ENCODE measurements around the gene PCP4L1.

Gene PCP4L1

DNA sequence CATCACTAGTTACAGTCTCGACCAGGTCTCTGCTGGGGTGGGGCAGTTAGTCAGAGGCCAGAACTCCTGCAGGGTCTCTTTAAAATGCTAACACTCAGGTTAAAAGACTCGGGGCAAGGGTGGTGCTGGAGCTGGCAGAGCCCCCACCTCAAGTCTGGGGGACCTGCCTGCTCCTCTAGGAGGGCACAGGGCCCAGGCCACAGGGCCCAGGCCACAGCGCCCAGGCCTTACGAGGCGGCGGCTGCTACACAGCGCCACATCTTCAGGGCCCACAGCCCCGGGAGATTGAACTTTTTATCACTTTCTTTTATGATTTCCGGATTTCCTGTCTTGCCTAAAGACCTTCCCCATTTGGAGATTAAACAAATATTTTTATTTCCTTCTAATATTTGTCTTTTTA lies 40.8 kb downstream of the PCP4L1 start:
- Histone ChIP-seq H3K4me3 (ENCODE audit: insufficient read depth, low read depth, low read length) (no peak overlapping the region), H3K4me1 (ENCODE audit: control insufficient read depth, insufficient read depth, low read length) (no peaks in the 10 kb centered on the region), H3K9me3 (ENCODE audit: control insufficient read depth, low read length) (no peaks in the 10 kb centered on the region), H3K27ac (ENCODE audit: insufficient read depth, low read depth, low read length, poor library complexity, severe bottlenecking) (no peak overlapping the region), H3K27me3 (ENCODE audit: control insufficient read depth, insufficient read depth, low read length, poor library complexity, severe bottlenecking) (no peaks in the 10 kb centered on the region), H3K36me3 (ENCODE audit: control insufficient read depth, insufficient read depth, low read length) (no peaks in the 10 kb centered on the region)
- WGBS, 2 experiments = 74 to 77% methylated on average over 9 of the region's 9 CpGs

DNA sequence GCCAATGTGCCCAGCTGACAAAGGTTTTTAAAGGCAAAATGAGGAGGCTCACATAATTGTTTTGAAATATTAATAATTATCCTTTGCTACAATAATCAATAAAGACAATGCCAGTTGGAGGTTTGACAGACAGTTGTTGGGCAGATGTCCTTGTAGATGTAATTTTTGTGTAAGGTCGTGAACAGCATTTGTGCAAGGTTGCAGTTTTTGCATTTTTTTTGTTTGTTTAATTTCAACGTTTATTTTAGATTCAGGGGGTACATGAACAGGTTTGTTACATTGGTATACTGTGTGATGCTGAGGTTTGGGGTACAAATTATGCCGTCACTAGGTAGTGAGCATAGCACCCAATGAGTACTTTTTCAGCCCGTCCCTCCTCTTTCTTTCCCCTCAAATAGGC lies 41.9 kb downstream of the PCP4L1 start:
- Histone ChIP-seq H3K9me3 (ENCODE audit: control insufficient read depth, low read length) (no peaks in the 10 kb centered on the region), H3K4me3 (ENCODE audit: insufficient read depth, low read depth, low read length) (no peak overlapping the region), H3K27ac (ENCODE audit: insufficient read depth, low read depth, low read length, poor library complexity, severe bottlenecking) (no peak overlapping the region), H3K27me3 (ENCODE audit: control insufficient read depth, insufficient read depth, low read length, poor library complexity, severe bottlenecking) (no peaks in the 10 kb centered on the region), H3K36me3 (ENCODE audit: control insufficient read depth, insufficient read depth, low read length) (no peaks in the 10 kb centered on the region), H3K4me1 (ENCODE audit: control insufficient read depth, insufficient read depth, low read length) (peaks cover 8% of the 10 kb centered on the region)
- WGBS, 2 experiments = 89 to 93% methylated on average over 4 of the region's 4 CpGs

DNA sequence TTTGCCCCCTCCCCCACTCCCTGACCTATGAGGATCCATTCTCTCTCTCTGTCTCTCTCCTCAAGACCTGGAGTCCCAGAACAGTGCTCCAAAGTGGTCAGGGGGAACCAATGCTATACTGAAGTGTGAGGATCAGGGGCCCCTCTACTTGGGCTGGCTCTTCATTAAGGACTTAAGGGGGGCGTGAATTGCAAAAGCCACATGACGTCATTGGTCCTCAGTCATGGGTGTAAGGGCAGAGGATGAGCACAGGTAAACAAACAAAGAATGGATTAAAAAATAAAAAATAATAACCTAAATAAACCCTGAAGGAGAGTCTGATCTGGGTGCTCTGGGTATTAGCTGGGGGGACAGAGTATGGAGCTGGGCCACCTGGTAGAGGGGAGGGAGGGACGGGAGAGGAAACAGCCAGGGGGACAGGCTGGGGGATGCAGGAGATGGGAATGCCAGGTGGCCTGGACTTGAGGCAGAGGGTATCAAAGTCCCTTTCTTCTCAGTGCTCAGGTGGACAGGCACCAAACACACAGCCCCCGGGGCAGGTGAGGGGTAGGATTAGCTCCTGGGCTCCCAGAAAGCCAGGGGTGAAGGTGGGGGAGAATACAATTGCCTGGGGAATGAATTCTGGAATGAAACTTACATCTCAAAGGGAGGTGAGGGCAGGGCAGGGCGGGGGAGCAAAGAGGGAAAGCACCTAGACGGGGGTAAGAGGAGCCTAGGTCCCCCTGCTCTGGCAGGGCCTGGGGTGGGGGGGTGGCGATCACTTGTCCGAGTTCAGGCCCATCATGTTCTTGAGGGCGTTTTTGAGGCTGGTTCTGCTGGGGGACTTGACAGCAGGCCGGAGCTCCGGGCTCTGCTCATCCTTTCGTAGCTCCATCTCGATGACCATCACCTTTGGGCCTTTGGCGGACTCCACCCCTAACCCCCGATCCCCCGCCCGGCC lies 46.7 kb downstream of the PCP4L1 start:
- no peaks in the 10 kb centered on the region for H3K9me3 ChIP-seq (ENCODE audit: control insufficient read depth, low read length)
- H3K4me3 ChIP-seq (ENCODE audit: insufficient read depth, low read depth, low read length) = peak overlapping the region; percentile 64
- no peaks in the 10 kb centered on the region for H3K36me3 ChIP-seq (ENCODE audit: control insufficient read depth, insufficient read depth, low read length)
- H3K27ac ChIP-seq (ENCODE audit: insufficient read depth, low read depth, low read length, poor library complexity, severe bottlenecking) = no peak overlapping the region
- WGBS, 2 experiments = 7% methylated on average over 17 of the region's 17 CpGs
- H3K27me3 ChIP-seq (ENCODE audit: control insufficient read depth, insufficient read depth, low read length, poor library complexity, severe bottlenecking) = no peaks in the 10 kb centered on the region
- peaks cover 11% of the 10 kb centered on the region for H3K4me1 ChIP-seq (ENCODE audit: control insufficient read depth, insufficient read depth, low read length)

DNA sequence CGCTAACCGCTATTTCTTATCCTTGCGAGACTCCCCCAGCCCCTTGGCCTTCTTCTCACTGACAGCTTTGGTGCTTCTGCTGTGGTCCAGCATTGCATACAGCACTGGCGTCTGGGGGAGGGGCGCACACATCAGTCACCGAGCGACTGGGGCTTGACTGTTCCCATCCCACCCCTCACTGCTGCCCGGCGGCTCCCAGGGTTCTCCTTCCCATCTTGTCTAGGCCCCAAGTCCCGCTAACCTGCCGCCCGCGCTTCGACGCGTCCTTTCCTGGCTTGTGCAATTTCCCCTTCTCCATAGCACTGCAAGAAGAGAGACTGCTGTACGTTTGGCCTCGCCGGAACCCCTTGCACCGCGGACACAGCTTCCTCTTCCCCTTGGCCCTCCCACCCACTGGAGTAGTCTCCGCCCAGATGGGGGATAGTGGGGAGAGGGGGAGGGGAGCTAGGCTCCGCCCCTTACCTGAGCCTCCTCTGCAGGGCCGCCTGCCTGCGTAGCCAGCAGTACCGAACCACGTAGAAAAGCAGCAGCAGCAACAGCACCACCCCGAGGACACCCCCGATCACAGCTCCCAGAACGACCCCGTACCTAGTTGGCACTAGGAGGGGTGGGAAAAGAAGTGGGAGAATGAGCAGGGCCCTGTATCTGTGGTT lies 47.4 kb downstream of the PCP4L1 start:
- H3K4me3 ChIP-seq (ENCODE audit: insufficient read depth, low read depth, low read length) = peak overlapping the region; percentile 64
- 1 to 4% methylated on average over 31 of the region's 31 CpGs for WGBS, 2 experiments
- no peaks in the 10 kb centered on the region for H3K36me3 ChIP-seq (ENCODE audit: control insufficient read depth, insufficient read depth, low read length)
- peaks cover 11% of the 10 kb centered on the region for H3K4me1 ChIP-seq (ENCODE audit: control insufficient read depth, insufficient read depth, low read length)
- no peak overlapping the region for H3K27ac ChIP-seq (ENCODE audit: insufficient read depth, low read depth, low read length, poor library complexity, severe bottlenecking)
- H3K9me3 ChIP-seq (ENCODE audit: control insufficient read depth, low read length) = no peaks in the 10 kb centered on the region
- no peaks in the 10 kb centered on the region for H3K27me3 ChIP-seq (ENCODE audit: control insufficient read depth, insufficient read depth, low read length, poor library complexity, severe bottlenecking)

DNA sequence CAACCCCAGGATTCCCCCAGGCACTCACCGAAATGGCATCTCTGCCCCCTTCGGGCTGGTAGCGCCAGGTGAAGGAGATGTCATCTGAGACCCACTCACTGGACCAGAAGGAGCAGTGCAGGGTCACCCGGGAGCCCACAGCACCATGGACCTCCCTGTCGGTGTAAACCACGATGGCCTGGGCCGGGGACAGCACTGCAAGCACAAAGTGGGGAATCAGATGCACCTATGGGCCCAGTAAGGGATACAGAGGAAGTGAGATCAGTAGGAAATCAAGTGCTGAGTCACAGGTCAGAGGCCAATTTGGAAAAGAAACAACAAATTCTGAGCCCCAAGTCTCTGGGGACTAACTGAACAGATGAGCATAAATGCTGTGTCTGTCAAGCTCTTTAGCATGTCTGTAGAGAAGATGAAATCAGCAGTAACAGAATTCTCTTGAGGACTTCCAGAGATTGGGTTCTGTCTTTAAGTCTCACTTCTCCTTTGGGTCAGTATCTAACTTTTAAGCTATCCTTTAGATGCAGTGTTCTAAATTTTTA lies 48.8 kb downstream of the PCP4L1 start:
- Histone ChIP-seq H3K36me3 (ENCODE audit: control insufficient read depth, insufficient read depth, low read length) (no peaks in the 10 kb centered on the region), H3K9me3 (ENCODE audit: control insufficient read depth, low read length) (no peaks in the 10 kb centered on the region), H3K4me3 (ENCODE audit: insufficient read depth, low read depth, low read length) (no peak overlapping the region), H3K27ac (ENCODE audit: insufficient read depth, low read depth, low read length, poor library complexity, severe bottlenecking) (no peak overlapping the region), H3K4me1 (ENCODE audit: control insufficient read depth, insufficient read depth, low read length) (peaks cover 11% of the 10 kb centered on the region), H3K27me3 (ENCODE audit: control insufficient read depth, insufficient read depth, low read length, poor library complexity, severe bottlenecking) (no peaks in the 10 kb centered on the region)
- WGBS, 2 experiments = 91 to 94% methylated on average over 7 of the region's 7 CpGs

DNA sequence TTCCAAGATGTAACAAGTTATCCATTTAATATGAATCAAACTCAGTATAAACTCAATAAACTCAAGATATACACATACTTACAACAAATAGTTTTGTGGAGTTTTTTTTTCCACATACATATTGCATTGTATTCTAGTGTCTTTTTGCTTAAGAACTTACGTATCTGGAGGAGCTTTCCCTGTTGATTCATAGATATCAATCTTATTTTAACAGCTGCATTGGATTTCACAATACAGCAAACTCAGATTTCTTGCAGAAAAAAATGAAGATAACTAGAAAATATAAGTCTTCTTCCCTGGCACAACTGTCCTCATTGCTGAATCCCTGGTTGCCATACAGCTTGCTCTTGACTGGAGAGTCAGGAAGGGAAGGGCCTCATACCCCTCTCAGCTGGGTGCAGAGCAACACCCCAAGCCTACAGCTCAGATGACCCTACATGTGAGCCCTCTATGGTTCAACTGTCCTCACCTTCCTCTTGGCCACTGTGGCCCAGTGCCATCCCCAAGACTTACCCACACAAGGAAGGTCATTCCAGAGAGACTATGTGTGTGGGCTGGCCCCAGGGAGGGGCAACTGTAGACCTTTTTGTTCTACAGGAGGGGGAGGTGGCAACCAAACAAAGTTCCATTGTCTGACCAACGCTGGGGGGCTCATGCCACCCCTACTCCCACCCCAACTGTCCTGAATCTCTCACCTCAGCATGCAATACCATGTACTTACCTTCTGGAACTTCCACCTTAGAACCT lies 49.5 kb downstream of the PCP4L1 start:
- 28 to 64% methylated on average over 2 of the region's 2 CpGs for WGBS, 2 experiments
- H3K27ac ChIP-seq (ENCODE audit: insufficient read depth, low read depth, low read length, poor library complexity, severe bottlenecking) = no peak overlapping the region
- no peaks in the 10 kb centered on the region for H3K27me3 ChIP-seq (ENCODE audit: control insufficient read depth, insufficient read depth, low read length, poor library complexity, severe bottlenecking)
- no peaks in the 10 kb centered on the region for H3K9me3 ChIP-seq (ENCODE audit: control insufficient read depth, low read length)
- H3K4me3 ChIP-seq (ENCODE audit: insufficient read depth, low read depth, low read length) = no peak overlapping the region
- peaks cover 11% of the 10 kb centered on the region for H3K4me1 ChIP-seq (ENCODE audit: control insufficient read depth, insufficient read depth, low read length)
- H3K36me3 ChIP-seq (ENCODE audit: control insufficient read depth, insufficient read depth, low read length) = no peaks in the 10 kb centered on the region

DNA sequence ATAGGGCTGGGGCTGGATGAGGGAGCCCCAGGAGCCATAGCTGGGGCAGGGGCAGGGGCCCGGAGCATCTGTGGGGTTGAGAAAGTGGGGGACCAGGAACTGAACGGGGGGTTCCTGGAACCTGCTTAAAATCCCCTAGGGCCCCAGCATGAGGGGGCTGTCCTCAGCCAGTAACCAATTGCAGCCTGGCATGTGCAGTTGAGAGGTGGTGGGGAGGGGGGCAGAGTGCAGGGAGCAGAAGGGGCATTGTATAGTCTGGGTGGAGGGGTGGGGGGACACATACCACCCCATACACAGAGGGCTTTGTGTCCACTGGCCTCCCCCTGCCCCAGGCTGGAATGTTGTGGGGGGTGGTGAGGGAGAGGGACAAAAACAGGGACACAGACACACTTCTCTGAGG lies 51.3 kb downstream of the PCP4L1 start, which contains the start of gene MPZ:
Gene MPZ (minus strand): TSS at position 101 of the 400 bp plus-strand sequence. CDS start 63 bp downstream, at position 38.
- no peaks in the 10 kb centered on the region for H3K9me3 ChIP-seq (ENCODE audit: control insufficient read depth, low read length)
- 63 to 71% methylated on average over 2 of the region's 2 CpGs for WGBS, 2 experiments
- H3K4me3 ChIP-seq (ENCODE audit: insufficient read depth, low read depth, low read length) = no peak within 1 kb of the TSS
- no peak within 1 kb of the TSS for H3K27ac ChIP-seq (ENCODE audit: insufficient read depth, low read depth, low read length, poor library complexity, severe bottlenecking)
- H3K4me1 ChIP-seq (ENCODE audit: control insufficient read depth, insufficient read depth, low read length) = peaks cover 10% of the 10 kb centered on the region
- H3K27me3 ChIP-seq (ENCODE audit: control insufficient read depth, insufficient read depth, low read length, poor library complexity, severe bottlenecking) = no peaks in the 10 kb centered on the region
- H3K36me3 ChIP-seq (ENCODE audit: control insufficient read depth, insufficient read depth, low read length) = no peaks in the 10 kb centered on the region

DNA sequence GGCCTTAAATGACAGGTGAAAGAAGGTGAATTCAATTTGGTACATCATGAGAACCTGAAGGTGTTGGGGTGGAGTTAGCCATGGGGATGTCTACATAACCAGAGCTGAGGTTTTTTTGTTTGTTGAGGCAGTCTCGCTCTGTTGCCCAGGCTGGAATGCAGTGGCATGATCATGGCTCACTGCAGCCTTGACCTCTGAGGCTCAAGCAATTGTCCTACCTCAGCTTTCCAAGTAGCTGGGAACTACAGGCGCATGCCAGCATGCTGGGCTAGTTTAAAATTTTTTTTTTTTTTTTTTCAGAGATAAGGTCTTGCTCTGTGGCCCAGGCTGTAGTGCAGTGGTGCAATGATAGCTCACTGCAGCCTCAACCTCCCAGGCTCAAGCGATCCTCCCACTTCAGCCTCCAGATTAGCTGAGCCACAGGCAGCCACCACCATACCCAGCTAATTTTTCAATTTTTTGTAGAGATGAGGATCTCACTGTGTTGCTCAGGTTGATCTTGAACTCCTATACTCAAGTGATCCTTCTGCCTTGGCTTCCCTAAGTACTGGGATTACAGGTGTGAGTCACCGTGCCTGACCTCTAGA lies 53.1 kb downstream of the PCP4L1 start:
- 92% methylated on average over 4 of the region's 4 CpGs for WGBS, 2 experiments
- Histone ChIP-seq H3K9me3 (ENCODE audit: control insufficient read depth, low read length) (no peaks in the 10 kb centered on the region), H3K4me1 (ENCODE audit: control insufficient read depth, insufficient read depth, low read length) (peaks cover 14% of the 10 kb centered on the region), H3K27me3 (ENCODE audit: control insufficient read depth, insufficient read depth, low read length, poor library complexity, severe bottlenecking) (no peaks in the 10 kb centered on the region), H3K4me3 (ENCODE audit: insufficient read depth, low read depth, low read length) (no peak overlapping the region), H3K36me3 (ENCODE audit: control insufficient read depth, insufficient read depth, low read length) (no peaks in the 10 kb centered on the region), H3K27ac (ENCODE audit: insufficient read depth, low read depth, low read length, poor library complexity, severe bottlenecking) (no peak overlapping the region)

DNA sequence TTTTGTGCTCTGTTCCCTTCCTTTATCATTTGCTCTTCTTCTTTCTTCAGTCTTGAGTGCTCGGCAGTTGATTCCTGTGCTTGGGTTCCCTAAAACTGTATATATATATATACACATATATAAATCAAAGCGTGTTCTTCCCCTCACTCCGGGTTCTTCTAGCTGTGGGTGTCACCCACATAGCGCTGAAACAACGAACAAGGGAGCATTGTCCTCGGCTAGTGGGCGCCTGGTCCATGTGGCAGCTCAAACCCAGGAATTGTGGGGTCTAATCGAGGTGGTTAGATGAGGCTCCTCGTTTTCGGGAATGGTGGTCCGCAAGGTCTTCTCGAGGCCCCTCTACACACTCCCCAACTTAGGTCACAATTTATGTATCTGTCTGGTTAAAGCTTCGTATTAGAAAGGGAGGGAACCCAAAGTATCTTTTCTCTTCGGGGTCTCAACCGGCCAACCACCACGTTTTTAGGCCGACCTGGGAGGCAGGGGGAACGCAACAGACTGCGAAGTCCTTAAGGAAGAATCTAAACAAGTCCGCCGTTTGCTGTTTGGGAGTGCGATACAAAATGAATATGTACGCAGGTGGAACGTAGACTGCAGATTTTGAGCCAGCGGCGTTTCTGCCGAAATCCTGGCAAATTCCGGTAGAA lies 55.1 kb downstream of the PCP4L1 start:
- Histone ChIP-seq H3K36me3 (ENCODE audit: control insufficient read depth, insufficient read depth, low read length) (no peaks in the 10 kb centered on the region), H3K9me3 (ENCODE audit: control insufficient read depth, low read length) (no peaks in the 10 kb centered on the region), H3K27ac (ENCODE audit: insufficient read depth, low read depth, low read length, poor library complexity, severe bottlenecking) (peak overlapping the region; percentile 62), H3K4me3 (ENCODE audit: insufficient read depth, low read depth, low read length) (peak overlapping the region; percentile 95), H3K27me3 (ENCODE audit: control insufficient read depth, insufficient read depth, low read length, poor library complexity, severe bottlenecking) (no peaks in the 10 kb centered on the region), H3K4me1 (ENCODE audit: control insufficient read depth, insufficient read depth, low read length) (peaks cover 14% of the 10 kb centered on the region)
- 61% methylated on average over 27 to 28 of the region's 28 CpGs for WGBS, 2 experiments

Data from ectodermal cell (in vitro differentiated cells).